Measurements from ENCODE around the gene CCDC14.
"Not testable (repeated sequence)": the region's sequence is repeated elsewhere in the genome, so short reads cannot be mapped to it uniquely, and the experiment has no call there.

The CCDC14 gene

DNA sequence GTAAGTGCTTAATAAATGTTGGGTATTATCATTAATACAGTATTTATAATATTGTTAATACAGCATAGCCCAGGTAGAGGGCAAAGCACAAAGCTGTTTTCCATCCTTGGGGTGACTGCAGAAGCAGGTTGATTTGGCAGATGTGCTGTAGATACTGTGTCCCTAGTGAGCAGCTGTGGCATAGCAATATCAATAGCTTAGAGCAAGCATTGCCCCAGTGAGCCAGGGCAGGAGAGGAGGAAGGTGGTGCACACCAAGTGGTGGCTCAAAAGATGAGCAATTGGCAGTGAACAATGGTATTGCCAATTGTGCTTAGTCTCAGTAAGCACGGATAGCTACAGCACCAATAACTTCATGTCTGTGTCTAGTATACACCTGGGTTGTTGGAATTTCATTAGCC is 5.8 kb upstream of the CCDC14 start:
- DNase-seq (ENCODE audit: low spot score), result not testable (repeated sequence)

DNA sequence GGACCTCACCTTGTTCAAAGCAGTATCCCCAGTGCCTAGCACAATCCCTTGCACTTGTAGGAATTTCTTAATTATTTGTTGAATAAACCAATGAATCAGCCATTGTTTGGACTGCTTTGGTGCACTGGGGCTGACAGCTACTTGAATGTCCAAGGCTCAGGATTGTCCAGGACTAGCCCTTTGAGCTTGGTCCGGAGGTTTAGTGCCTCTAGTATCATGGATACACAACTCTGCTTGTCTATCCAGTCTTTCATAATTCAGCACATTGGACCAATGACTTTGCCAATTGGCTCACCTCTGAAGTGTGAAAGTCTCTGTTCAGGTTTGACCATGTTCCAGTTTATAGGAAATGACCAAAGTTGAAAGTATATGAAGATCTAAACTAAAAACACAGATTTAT is 3.8 kb upstream of the CCDC14 start:
- not testable (repeated sequence) for DNase-seq (ENCODE audit: low spot score)

DNA sequence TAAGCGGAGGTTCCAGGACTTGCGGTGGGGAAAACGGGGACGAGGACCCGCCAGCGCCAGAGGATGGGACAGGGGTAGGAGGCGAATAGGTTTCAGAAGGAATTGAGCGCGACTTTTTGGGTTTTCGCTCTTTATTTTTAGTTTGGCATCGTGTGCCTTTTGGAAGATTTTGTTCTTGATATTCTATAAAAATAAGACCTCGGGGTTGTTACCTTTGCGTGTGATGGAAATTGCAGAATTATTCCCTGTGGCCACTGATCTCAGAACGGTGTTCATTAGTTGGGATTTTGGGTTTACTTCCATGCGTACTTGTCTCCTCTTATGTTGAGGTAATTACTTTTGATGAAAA is 453 bp upstream of the CCDC14 start:
- no peak for DNase-seq (ENCODE audit: low spot score)

DNA sequence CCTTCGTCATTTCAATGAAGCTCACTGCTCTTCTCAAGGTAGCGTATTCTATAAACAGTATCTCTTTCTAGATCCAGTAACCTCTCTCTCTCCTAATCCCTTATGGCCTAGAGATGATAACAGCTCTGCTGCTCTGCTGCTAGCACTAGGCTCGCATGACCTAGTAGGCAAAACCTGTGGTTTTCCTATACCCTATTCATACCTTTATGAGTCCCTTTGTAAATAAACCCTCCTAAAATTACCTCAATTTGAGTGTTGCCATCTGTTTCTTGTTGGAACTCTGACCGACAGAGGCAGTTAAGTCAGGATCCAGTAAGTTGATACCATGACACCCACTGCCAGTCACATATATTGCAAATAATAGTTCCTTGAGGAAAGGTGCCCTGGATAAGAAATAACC is 7.3 kb downstream of the CCDC14 start:
- DNase-seq (ENCODE audit: low spot score), result no peak

DNA sequence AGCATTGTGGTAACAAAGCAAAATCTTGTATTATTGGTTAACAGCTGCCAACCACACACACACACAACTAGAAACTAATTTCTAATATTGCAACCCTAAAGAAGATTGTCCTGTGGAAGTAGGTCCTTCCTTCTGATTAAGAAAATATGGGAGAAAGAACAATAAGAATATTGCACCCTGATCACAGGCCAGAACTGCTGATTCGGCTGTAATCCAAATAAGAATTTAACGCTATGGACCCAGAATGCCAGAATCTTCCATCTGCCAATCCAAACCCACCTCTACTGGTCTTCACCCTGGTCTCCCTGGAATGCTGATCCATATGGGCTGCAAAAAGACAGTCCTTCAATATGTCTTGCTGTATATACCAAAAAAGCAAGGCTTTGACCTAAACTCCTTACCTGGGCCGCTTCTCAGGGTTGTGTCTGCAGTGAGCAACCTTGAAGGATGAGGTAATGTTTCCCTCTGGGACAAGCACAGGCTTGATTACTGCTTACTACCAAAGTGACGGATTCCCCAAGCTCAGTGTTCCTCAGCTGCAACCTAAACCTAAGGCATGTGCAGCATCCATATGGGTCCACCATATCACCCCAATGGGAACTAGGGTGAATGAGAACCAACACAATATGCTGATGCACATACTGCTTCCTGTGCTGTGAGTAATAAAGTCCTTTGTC is 8.0 kb downstream of the CCDC14 start:
- DNase-seq (ENCODE audit: low spot score), result no peak

DNA sequence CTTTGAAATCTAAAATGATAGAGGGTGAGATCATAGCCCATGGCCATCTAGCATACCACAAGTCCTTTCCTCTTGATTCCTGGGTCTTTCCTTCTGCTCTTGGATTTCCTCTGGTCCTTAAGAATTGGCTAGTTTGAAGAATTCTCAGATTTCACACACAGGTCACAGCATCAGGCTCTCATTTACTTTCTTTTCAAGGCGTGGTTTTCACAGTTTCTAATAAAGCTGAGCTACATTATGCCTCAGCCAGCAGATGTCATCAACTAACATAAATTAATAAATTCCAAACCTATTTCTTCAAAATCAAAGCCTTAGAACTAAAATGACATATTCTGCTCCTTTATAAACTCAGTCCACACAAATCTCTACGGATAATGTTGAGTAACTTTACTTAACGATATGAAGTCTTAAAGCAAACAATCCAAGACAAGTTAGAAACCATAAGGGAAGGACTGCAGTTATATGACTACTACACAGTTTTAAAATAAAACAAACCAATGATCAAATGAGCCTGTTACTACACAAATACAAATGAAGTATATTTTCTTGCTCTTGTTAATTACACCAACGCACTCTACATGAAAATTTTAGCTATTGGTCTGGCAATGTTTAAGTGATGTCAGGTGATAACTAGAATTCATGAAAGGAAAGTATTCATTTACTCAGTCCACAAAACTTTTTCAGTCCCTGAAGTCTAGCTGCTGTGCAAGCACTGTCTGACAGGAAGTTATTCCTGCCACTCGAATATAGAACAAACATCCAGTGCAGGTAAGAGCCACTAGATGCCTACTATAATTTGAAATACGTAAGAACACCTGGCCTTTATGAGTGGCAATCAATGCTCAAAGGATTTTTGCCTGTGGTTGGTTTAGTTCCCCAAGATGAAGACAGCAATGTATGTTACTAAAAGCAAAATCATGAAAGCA is 9.2 kb downstream of the CCDC14 start:
- no peak for DNase-seq (ENCODE audit: low spot score)

DNA sequence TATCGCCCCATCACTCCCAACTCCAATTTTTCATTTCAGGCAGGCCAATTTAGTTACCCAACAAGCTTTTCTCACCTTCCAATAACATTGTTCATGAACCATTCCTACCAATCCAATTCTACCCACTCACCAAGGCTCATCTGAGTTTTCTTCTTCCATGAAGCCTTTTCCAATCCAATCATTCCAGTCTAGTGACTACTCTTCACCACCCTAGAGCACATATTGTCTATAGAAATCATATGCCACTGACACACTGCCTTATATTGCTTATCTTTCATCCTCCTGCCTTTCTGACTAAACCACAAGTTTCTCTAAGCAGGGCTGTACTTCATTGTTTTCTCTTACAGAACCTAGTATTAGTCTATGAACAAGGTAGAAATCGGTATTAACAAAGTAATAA is 11.4 kb downstream of the CCDC14 start:
- DNase-seq (ENCODE audit: low spot score), result no peak

DNA sequence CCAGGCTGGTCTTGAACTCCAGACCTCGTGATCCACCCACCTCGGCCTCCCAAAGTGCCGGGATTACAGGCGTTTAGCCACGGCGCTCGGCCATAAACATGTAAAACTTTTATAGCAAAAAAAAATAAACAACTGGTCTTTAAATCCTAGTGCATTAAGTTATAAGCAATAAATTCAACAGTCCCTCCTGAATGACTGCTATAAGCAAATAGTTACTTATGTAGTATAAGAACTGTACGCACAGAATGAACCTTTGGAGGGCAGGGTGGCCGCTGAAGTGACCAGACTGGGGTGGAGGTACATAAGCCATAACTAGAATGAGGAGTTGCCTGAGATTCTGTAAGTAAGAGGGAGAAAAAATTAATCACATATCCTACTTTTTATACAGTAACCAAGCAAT is 12.6 kb downstream of the CCDC14 start:
- DNase-seq (ENCODE audit: low spot score), result no peak

DNA sequence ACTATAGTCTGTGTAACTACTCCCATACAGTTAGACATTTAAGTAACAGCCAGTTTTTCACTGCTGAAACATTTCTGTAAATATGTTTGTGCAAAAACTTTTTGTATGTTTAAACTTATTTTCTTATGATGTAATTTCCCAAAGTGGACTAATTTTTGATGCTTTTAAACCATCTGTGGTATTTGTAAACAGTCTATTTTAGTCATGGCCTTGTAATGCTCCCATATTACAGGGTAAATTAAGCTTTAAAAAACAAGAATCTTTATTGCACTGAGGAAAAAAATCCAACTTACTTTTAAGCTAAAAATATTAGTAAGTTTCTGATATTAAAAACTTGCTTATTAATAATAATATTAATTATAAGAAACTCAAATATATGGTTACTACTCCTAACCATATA is 13.5 kb downstream of the CCDC14 start:
- DNase-seq (ENCODE audit: low spot score), result no peak

DNA sequence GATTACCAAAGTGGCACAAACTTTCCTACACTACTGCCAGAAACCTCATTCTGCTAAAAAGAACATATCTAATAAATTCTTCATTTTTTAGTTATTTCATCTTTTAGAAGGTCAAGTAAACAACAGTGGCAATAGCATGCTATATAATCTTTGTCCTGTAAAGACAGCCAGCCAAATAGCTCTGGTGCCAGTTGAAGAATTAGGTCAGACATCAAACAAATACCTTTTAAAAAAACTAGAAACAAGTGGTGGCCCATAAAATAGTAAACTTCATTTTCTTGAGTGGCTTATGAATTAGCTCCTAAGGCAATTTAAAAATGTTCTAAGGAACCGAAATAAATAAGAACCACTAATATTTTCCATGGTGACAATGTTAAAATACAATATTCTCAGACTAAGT is 19.5 kb downstream of the CCDC14 start:
- DNase-seq (ENCODE audit: low spot score), result no peak

DNA sequence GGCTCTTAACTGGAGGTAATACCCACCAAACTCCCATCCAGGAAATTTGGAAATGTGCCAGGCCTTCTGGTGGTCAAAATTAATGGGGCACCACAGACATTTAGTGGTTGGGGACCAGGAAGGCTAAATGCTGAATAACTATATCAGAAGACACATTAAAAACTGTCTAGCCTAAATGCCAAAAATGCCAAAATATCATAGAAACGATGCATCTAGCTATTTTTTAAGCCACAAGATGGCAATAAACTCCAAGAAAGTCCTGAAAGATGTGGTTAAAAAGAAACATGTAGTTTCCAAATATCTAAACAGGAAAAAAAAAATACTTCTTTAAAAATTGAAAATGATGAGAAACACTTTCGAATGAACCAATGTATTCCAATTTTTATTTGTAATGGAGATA is 19.9 kb downstream of the CCDC14 start:
- no peak for DNase-seq (ENCODE audit: low spot score)

DNA sequence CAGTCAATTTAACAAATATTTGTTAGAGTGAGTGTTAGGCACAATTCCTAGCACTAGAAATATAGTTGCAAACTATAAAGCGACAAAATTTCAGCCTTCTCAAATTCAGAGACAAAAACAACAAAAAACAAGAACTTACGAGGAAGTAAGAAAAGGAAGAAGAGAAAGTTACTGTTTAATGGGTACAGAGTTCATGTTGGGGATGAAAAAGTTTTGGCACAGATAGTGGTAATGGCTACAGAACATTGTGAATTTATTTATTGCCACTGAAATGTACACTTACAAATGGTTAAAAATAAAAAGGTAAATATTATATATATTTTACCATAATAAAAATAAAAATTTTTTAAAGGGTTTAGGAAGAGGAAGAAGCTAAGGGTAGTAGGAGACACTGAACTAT is 21.3 kb downstream of the CCDC14 start:
- no peak for DNase-seq (ENCODE audit: low spot score)

DNA sequence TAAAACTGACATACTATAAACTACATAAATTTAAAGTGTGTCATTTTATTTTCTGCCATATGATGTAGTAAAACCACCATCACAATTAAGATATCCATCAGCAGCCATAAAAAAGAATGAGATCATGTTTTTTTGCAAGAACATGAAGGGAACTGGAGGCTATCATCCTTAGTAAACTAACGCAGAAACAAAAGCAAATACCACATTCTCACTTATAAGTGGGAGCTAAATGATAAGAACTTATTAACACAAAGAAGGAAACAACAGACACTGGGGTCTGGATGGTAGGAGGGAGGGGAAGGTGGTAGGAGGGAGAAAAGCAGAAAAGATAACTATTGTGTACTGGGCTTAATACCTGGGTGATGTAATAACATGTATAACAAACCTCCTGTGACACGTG is 24.6 kb downstream of the CCDC14 start:
- no peak for DNase-seq (ENCODE audit: low spot score)

DNA sequence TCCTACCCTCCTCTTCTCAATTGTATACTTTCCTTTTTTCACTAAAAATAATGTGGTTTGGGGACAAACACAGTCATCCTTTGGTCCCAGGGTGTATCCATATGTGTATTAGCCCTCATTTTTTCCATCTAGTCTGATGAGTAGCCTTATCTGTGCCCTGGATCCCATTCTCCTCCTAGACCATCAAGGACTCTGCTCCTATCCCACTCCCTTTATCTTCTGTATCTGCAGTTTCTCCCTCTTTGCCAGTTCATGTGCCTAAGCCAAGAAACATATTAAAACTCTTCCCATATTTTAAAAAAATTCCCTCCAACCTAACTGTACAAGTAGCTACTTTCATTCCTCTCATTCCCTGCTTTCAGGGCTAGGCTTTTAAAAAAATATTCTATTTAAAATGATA is 25.2 kb downstream of the CCDC14 start:
- no peak for DNase-seq (ENCODE audit: low spot score)

DNA sequence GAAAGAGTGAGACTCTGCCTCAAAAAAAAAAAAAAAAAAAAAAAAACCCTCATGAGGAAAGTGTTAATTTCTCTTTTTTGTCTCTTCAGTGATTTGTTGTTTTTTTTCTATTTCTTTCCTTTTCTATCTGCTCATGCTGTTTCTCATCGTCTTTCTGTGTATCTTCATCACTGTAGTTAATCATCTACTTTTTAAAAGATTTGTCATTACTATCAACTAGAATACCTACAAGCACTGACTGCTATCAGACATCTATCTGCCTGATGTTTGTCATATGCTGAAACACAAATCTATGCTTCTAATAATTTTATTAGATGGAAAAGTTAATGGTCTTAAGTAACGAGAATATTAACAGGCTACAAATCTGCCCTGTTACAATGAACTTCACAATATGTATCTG is 26.8 kb downstream of the CCDC14 start:
- no peak for DNase-seq (ENCODE audit: low spot score)

DNA sequence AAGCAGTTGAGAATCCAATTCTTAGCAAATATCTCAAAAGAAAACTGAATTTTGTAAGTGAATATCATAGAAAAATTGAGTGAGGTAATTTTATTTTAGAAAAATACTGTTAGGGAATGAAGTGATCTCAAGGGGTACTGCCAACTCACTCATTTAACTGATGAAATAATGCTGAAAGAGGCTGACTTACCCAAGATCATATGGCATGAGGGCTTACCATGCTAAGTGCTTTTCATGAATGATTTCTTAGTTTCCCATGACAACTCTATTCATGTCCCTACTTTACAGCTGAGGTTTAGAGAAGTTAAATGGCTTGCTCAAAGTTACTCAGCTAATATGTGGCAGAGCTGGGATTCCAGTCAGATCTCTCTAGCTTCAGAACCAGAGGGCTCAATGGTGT is 30.6 kb downstream of the CCDC14 start:
- no peak for DNase-seq (ENCODE audit: low spot score)

DNA sequence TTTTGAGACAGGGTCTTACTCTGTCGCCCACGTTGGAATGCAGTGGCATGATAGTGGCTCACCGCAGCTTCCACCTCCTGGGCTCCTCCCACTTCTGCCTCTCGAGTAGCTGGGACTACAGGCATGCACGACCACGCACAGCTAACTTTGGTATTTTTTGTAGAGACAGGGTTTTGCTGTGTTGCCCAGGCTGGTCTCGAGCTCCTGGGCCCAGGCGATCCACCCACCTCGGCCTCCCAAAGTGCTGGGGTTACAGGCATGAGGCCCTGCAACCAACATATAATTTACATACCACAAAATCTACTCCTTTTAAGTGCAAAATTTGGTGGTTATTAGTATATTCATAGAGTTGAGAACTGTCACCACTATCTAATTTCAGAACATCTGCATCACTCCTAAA is 31.7 kb downstream of the CCDC14 start:
- DNase-seq (ENCODE audit: low spot score), result no peak

DNA sequence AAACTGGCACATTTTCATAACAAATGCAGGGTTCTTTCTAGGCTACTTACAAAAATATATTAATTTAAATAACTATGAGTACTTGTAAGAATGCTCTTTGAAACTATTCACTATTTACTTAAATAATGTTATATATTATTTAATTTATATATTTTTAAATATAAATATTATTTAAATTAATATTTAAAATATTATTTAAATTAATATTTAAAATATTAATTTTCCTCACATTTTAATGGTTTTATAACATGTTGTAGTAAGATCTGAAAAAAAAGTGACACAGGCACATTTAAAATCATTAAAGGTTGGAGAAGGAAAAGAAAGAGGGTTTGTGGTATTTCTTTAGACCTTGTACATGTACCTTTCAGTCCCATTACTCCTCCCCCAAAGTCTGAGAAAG is 34.6 kb downstream of the CCDC14 start:
- DNase-seq (ENCODE audit: low spot score), result no peak

DNA sequence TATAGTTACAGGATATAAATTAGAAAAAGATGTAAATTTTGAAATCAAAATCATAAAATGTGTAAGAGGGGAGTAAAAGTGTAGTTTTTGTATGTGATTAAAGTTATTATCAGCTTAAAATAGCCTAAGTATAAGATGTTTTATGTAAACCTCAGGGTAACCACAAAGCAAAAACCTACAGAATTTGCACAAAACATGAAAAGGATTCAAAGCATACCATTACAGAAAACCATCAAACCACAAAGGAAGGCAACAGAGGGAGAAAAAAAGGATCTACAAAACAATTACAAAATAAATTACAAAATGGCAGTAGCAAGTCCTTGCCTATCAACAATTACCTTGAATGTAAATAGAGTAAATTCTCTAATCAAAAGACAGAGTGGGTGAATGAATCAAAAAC is 40.2 kb downstream of the CCDC14 start:
- DNase-seq (ENCODE audit: low spot score), result no peak

DNA sequence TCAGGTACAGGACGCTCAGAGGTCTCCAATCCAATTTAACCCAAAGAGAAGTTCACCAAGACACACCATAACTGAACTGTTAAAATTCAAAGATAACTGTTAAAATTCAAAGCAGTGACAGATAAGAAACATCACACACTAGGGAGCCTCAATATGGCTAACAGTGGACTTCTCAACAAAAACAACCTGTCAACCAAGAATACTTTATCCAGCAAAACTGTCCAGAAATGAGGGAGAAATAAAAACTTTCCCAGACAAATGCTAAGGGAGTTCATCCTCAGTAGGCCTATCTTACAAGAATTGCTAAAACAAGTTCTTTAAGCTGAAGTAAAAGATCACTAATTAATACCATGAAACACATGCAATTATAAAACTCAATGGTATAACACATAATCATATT is 40.6 kb downstream of the CCDC14 start:
- DNase-seq (ENCODE audit: low spot score), result no peak

DNA sequence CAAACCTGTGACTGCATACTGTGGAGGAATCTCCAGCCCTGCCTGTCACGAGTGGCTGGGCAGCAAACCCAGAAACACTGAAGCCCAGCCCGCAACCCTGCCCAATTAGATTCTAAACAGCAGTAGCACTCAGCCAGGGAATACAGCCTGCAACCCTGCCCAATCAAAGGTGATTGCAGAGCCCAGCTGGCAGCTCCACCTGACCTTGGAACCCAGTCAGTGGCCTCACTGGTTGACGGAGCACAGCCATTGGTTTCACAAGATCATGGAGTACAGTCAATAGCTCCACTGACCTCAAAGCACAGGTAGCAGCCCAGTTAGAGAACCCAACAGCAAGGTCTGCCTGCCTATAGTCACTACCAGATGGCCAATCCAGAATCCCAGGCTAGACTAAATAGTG is 41.7 kb downstream of the CCDC14 start:
- no peak for DNase-seq (ENCODE audit: low spot score)

DNA sequence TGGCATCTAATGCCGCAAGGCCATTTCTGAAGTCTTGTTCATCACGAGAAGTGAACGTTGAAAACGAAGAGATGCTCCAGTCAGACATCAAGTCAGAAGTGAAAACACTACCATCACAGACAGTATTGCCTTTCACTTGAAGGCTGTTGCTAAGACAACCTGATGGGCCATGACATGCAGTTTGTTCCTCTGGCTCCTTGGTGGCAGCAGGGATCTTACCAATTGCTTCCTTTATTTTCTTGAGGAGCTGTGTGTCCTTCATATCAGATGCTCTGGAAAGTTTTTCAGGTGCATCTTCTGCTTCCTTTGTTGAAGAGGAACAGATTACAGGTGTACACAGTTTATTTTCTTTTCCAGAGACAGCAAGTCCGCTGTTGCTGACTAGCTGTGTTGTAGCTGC is 46.2 kb downstream of the CCDC14 start:
- DNase-seq (ENCODE audit: low spot score), result no peak

DNA sequence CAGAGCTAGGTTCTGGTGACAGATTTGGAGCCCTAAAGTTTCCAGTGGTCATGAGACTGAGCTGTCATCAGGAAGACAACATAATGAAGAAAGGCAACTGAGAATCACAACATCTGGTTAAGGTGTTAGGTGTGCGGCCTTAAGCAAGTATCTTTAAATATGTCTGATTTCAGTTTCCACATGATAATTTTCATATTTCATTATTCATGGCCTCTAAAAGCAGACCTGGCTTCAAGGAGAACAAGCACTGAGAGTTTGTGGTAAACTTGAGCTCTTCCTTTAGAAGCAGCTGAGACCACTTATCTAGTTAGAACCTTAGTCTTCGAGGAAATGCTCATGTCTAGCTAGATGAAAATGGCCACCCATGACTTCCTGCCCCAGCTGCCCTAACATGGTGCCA is 51.2 kb downstream of the CCDC14 start:
- DNase-seq (ENCODE audit: low spot score), result no peak

DNA sequence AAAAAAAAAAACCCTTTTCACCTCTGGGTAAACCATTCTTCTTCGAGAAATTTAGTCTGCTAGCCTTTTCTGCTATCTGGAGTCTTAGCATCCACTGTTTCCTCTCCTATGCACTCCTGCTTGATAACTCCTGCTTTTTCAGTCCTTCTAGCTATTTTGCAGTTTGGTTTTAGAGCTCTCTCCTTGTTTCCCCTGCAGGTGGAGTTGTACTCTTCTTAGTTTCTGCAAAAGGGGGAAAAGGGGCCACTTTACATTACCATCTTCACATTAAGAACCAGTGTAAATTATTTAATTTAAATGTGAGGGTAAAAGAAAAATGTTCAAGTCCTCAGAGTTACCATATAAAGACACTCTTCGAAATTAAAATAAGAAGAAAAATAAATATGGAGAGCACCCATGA is 53.3 kb downstream of the CCDC14 start:
- no peak for DNase-seq (ENCODE audit: low spot score)
